GM23248 (cell line): ENCODE measurements around the gene LRRFIP1. TPM values are rescaled to one million over a fixed set of nuclear protein-coding genes. Genes with fewer than 3 reads are reported as not detected.
"Not testable (repeated sequence)": the region's sequence is repeated elsewhere in the genome, so short reads cannot be mapped to it uniquely, and the experiment has no call there.

ENCODE experiments used
- DNase-seq: peaks from one replicate; pipeline ENCODE4 v3.0.0-alpha.2; 2015
- H2AFZ ChIP-seq: fragments of 200-600 bp; sonication (generic); 2 replicates; pipeline ENCODE4 v1.6.1; 2016; ENCODE audit warnings: antibody characterized with exemption
- H3F3A ChIP-seq: fragments of 200-600 bp; sonication (generic); 2 replicates; pipeline ENCODE4 v1.6.1; 2016; ENCODE audit warnings: mild to moderate bottlenecking, antibody characterized with exemption, mixed run types; ENCODE audit not compliant: insufficient read depth
- H3K27ac ChIP-seq: fragments of 200-600 bp; sonication (generic); 2 replicates; pipeline ENCODE4 v1.5.1; 2016; ENCODE audit warnings: mild to moderate bottlenecking
- H3K27me3 ChIP-seq: fragments of 200-600 bp; sonication (generic); replicated peaks from 2 replicates; pipeline ENCODE4 v1.6.1; 2016; ENCODE audit warnings: mild to moderate bottlenecking; ENCODE audit not compliant: insufficient read depth
- H3K36me3 ChIP-seq: fragments of 200-600 bp; sonication (generic); 2 replicates; pipeline ENCODE4 v1.6.1; 2016; ENCODE audit warnings: low read depth, mild to moderate bottlenecking
- H3K4me1 ChIP-seq: fragments of 200-600 bp; sonication (generic); 2 replicates; pipeline ENCODE4 v1.6.1; 2016; ENCODE audit warnings: mild to moderate bottlenecking; ENCODE audit not compliant: insufficient read depth
- H3K4me2 ChIP-seq: fragments of 200-600 bp; sonication (generic); one replicate; pipeline ENCODE4 v1.6.1; 2016; ENCODE audit warnings: mild to moderate bottlenecking; ENCODE audit not compliant: unreplicated experiment
- H3K4me3 ChIP-seq: fragments of 200-600 bp; sonication (generic); 2 replicates; pipeline ENCODE4 v1.5.1; 2016; ENCODE audit warnings: mild to moderate bottlenecking
- H3K79me2 ChIP-seq: fragments of 200-600 bp; sonication (generic); 2 replicates; pipeline ENCODE4 v1.6.1; 2016; ENCODE audit warnings: mild to moderate bottlenecking; ENCODE audit not compliant: insufficient read depth
- H3K9ac ChIP-seq: fragments of 200-600 bp; sonication (generic); 2 replicates; pipeline ENCODE4 v1.6.1; 2016; ENCODE audit warnings: mild to moderate bottlenecking
- H3K9me2 ChIP-seq: fragments of 200-600 bp; sonication (generic); 2 replicates; pipeline ENCODE4 v1.6.1; 2016; ENCODE audit warnings: mixed run types, mild to moderate bottlenecking, moderate library complexity; ENCODE audit not compliant: insufficient read depth
- H3K9me3 ChIP-seq: fragments of 200-600 bp; sonication (generic); one replicate; pipeline ENCODE4 v1.6.1; 2017; ENCODE audit warnings: low read depth
- H4K20me1 ChIP-seq: fragments of 200-600 bp; sonication (generic); 2 replicates; pipeline ENCODE4 v1.6.0; 2016; ENCODE audit not compliant: insufficient read depth
- EZH2 ChIP-seq: fragments of 200-600 bp; sonication (generic); IDR thresholded peaks from 2 replicates; pipeline ENCODE4 v1.6.1; 2018; ENCODE audit warnings: antibody characterized with exemption, mild to moderate bottlenecking; ENCODE audit not compliant: insufficient read depth, poor library complexity, severe bottlenecking
- EZH2phosphoT487 ChIP-seq: fragments of 200-600 bp; sonication (generic); IDR thresholded peaks from 2 replicates; pipeline ENCODE4 v1.6.1; 2018; ENCODE audit warnings: antibody characterized with exemption, moderate library complexity, mild to moderate bottlenecking, low read depth; ENCODE audit not compliant: insufficient read depth
- WGBS, 2 experiments: methylation state at CpG; one replicate each; pipeline ENCODE4 v1.1.6; 2015 to 2017; ENCODE audit warnings: low lambda C conversion rate in 2 of 2, low coverage in 1 of 2; ENCODE audit errors: missing lambda C conversion rate in 2 of 2; 5-methylcytosine and 5-hydroxymethylcytosine counted together
- in situ Hi-C: fragments of 300-500 bp; cut with MboI; formaldehyde crosslinking; loops from 2 replicates; pipeline ENCODE4 v1.15.0; 2020
- polyA plus RNA-seq: library from polyadenylated mRNA; unstranded; fragments of >200 nt; fragmentation: Nextera tagmentation; extraction: Ambion mirVana; gene quantifications from 2 replicates; pipeline ENCODE4 v1.2.1, GENCODE V29; 2016
- total RNA-seq: library from RNA; depleted of rRNA; stranded (reverse); fragments of >200 nt; shearing (Covaris generic); gene quantifications from 2 replicates; pipeline ENCODE4 v1.2.3, GENCODE V29; 2014

The LRRFIP1 gene
- total and polyA plus RNA-seq, 2 experiments from 2014 or later: 84.4 to 159 TPM

DNA sequence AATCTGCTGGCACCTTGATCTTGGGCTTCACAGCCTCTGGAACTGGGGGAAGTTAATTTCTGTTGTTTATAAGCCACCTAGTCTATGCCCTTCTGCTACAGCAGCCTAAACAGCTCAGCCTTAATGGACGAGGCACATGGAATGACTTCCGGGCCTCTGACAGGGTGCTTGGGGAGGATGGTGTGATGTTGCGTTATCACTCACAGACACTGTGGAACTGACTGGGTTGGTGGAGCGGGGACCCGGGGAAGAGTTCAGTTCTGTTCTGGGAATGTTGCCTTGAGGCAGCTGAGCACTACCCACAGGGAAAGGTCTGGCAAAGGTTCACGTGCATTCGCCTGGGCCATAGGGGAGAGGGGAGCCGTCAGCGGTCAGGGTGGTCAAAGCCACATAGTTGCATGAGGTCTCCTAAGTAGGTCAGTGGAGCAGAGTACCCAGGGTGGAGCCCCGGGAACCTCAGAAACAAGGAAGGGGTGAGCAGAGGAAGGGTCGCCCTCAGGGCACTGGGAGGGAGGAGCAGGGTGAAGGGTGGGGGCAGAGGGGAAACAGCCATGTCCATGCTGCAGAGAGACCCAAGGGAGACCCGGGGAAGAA is 36.2 kb downstream of the LRRFIP1 start:
- H3K79me2 ChIP-seq: peaks cover 6% of the 10 kb centered on the region
- H3K9me2 ChIP-seq: no peaks in the 10 kb centered on the region
- no peak for DNase-seq
- no peaks in the 10 kb centered on the region for H4K20me1 ChIP-seq
- peak overlapping the region; percentile 38 for H3K4me2 ChIP-seq
- no peaks in the 10 kb centered on the region for H3K36me3 ChIP-seq
- WGBS, 2 experiments: 88 to 92% methylated on average over 11 to 12 of the region's 12 CpGs
- H3K27me3 ChIP-seq: no peaks in the 10 kb centered on the region
- H3K27ac ChIP-seq: peak overlapping the region; percentile 74
- peak overlapping the region; percentile 70 for H3K9ac ChIP-seq
- TF ChIP-seq EZH2phosphoT487: no peak
- TF ChIP-seq EZH2: no peak
- no peak overlapping the region for H2AFZ ChIP-seq
- H3K9me3 ChIP-seq: no peaks in the 10 kb centered on the region
- peaks cover 13% of the 10 kb centered on the region for H3K4me1 ChIP-seq
- H3K4me3 ChIP-seq: no peak overlapping the region
- in situ Hi-C loops: no loop called here
- H3F3A ChIP-seq: peaks cover 15% of the 10 kb centered on the region; the same call in 1 of the 2 replicates

- Histone ChIP-seq H4K20me1 (no peaks in the 10 kb centered on the region), H2AFZ (no peak overlapping the region), H3K27ac (no peak overlapping the region), H3K4me3 (no peak overlapping the region), H3K4me2 (no peak overlapping the region), H3K9me2 (no peaks in the 10 kb centered on the region), H3K9ac (no peak overlapping the region), H3K79me2 (peaks cover 6% of the 10 kb centered on the region), H3K4me1 (peaks cover 18% of the 10 kb centered on the region), H3K27me3 (no peaks in the 10 kb centered on the region), H3K9me3 (no peaks in the 10 kb centered on the region), H3F3A (peaks cover 19% of the 10 kb centered on the region), H3K36me3 (no peaks in the 10 kb centered on the region)
- WGBS, 2 experiments: 88% methylated on average over 17 of the region's 17 CpGs
- no peak for DNase-seq
- in situ Hi-C loops: no loop called here
- TF ChIP-seq EZH2phosphoT487 (no peak), EZH2 (no peak)
These were observed 36.8 kb downstream of the LRRFIP1 start for GRCh38 chr2:237664151-237664550.

- Histone ChIP-seq H4K20me1 (no peaks in the 10 kb centered on the region), H3K79me2 (peaks cover 6% of the 10 kb centered on the region), H3K27me3 (no peaks in the 10 kb centered on the region), H3K36me3 (no peaks in the 10 kb centered on the region), H3K9ac (no peak overlapping the region), H3K4me2 (no peak overlapping the region), H3K4me1 (peaks cover 28% of the 10 kb centered on the region), H3K27ac (no peak overlapping the region), H2AFZ (no peak overlapping the region), H3F3A (peaks cover 22% of the 10 kb centered on the region), H3K9me3 (no peaks in the 10 kb centered on the region), H3K4me3 (no peak overlapping the region), H3K9me2 (no peaks in the 10 kb centered on the region)
- 83 to 86% methylated on average over 7 of the region's 7 CpGs for WGBS, 2 experiments
- TF ChIP-seq EZH2: no peak
- TF ChIP-seq EZH2phosphoT487: no peak
- in situ Hi-C loops: no loop called here
- DNase-seq: no peak
These were observed 38.3 kb downstream of the LRRFIP1 start for GRCh38 chr2:237665713-237666143.

DNA sequence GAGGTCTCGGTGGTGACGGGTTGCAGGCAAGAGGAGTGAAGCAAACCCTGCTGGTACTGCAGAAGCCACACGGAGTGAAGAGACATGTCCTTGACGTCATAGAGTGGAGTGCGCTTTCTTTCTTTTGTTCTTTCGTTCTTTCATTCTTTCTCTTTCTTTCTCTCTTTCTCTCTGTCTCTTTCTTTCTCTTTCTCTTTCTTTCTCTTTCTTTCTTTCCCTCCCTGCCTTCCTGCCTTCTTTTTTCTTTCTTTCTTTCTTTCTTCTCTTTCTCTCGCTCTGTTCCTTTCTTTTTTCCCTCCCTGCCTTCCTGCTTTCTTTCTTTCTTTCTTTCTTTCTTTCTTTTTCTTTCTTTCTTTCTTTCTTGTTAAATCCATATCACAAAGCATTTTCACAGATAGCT is 39.2 kb downstream of the LRRFIP1 start:
- Histone ChIP-seq H3K4me3 (no peak overlapping the region), H3K27ac (no peak overlapping the region), H3K4me2 (no peak overlapping the region), H3K9ac (no peak overlapping the region), H3K27me3 (no peaks in the 10 kb centered on the region), H3K4me1 (peaks cover 29% of the 10 kb centered on the region), H3K79me2 (peaks cover 6% of the 10 kb centered on the region), H3K9me3 (no peaks in the 10 kb centered on the region), H3K36me3 (no peaks in the 10 kb centered on the region), H2AFZ (no peak overlapping the region), H4K20me1 (no peaks in the 10 kb centered on the region), H3F3A (peaks cover 22% of the 10 kb centered on the region), H3K9me2 (no peaks in the 10 kb centered on the region)
- WGBS, 2 experiments: 90 to 95% methylated on average over 7 of the region's 7 CpGs
- in situ Hi-C loops: no loop called here
- no peak for DNase-seq
- TF ChIP-seq EZH2: no peak
- TF ChIP-seq EZH2phosphoT487: no peak

GRCh38 chr2:237667050-237667576 is 39.7 kb downstream of the LRRFIP1 start:
- WGBS, 2 experiments: 90 to 92% methylated on average over 4 to 6 of the region's 6 CpGs
- DNase-seq, H3K9me3 ChIP-seq, H3K36me3 ChIP-seq, H3K27ac ChIP-seq, H3K9ac ChIP-seq, H3K79me2 ChIP-seq, in situ Hi-C loops, H3K4me2 ChIP-seq, H2AFZ ChIP-seq, H3K9me2 ChIP-seq, H3K4me3 ChIP-seq, H4K20me1 ChIP-seq, H3K27me3 ChIP-seq: not testable (repeated sequence)
- H3K4me1 ChIP-seq: peaks cover 28% of the 10 kb centered on the region
- H3F3A ChIP-seq: peaks cover 18% of the 10 kb centered on the region
